K562 (cell line): ENCODE measurements around the gene ABR. TPM values are rescaled to one million over a fixed set of nuclear protein-coding genes. Genes with fewer than 3 reads are reported as not detected.
A peak's percentile ranks its signal among the peaks of the same experiment; 100 is the strongest.

Experiments
- ATAC-seq: fragments of 200-7000 bp; cut with Tn5 transposase; 3 replicates; pipeline ENCODE4 v1.9.1; 2020; ENCODE audit warnings: moderate library complexity
- BruUV-seq: library from RNA; stranded (reverse); fragments of 400-500 nt; replicated peaks from 2 replicates; lab custom pipeline; 2021; lab: Mats Ljungman, UMichigan
- CTCF ChIA-PET: fragments of 300-600 bp; formaldehyde crosslinking; extraction: SDS; loops from one replicate; lab custom pipeline; 2021; ENCODE audit warnings: low intra/inter-chr PET ratio; lab: Yijun Ruan, JAX
- POLR2A ChIA-PET: fragments of 300-600, 350-650 bp; sonication (Branson Sonifier 250); formaldehyde crosslinking; extraction: SDS; loops from one replicate; lab custom pipeline; 2021; ENCODE audit warnings: antibody characterized with exemption, inconsistent platforms; lab: Yijun Ruan, JAX
- DNase-seq, 4 experiments: peaks; one replicate each; pipeline versions ENCODE4 v3.0.0 to v3.0.0-alpha.2; 2011 to 2018; ENCODE audit warnings: low spot score in 3 of 4, mixed read lengths in 3 of 4; ENCODE audit errors: extremely low read depth in 1 of 4
- FAIRE-seq: peaks from 2 replicates; lab custom pipeline; 2011; peaks lifted over from hg19 to GRCh38; lab: Jason Lieb, UNC
- H2AFZ ChIP-seq: 2 replicates; pipeline ENCODE4 v1.6.0; 2011; ENCODE audit warnings: low read depth, low read length, control low read depth, inconsistent platforms
- H3K27ac ChIP-seq: fragments of 200-600 bp; 3 replicates; pipeline ENCODE4 v1.8.0; 2011; ENCODE audit warnings: low read depth, mild to moderate bottlenecking, control low read depth, inconsistent platforms, low read length, moderate library complexity, mixed read lengths; ENCODE audit errors: extremely low read depth
- H3K27me3 ChIP-seq, 2 experiments: fragments of 300-600 bp in 1 of 2; 2 replicates in 1 of 2; 3 replicates in 1 of 2; pipeline versions ENCODE4 v1.6.0 to v1.8.0; 2011; ENCODE audit warnings: inconsistent platforms in 2 of 2, low read length in 2 of 2, mild to moderate bottlenecking in 1 of 2, mixed read lengths in 1 of 2, moderate library complexity in 1 of 2; ENCODE audit not compliant: control insufficient read depth in 2 of 2, insufficient read depth in 2 of 2
- H3K36me3 ChIP-seq: fragments of 300-600 bp; 3 replicates; pipeline ENCODE4 v1.8.0; 2011; ENCODE audit warnings: mild to moderate bottlenecking, low read length, inconsistent platforms; ENCODE audit not compliant: control insufficient read depth, insufficient read depth
- H3K4me1 ChIP-seq, 2 experiments: fragments of 200-600 bp in 1 of 2; replicated peaks in 1 of 2; 2 replicates in 1 of 2; 3 replicates in 1 of 2; pipeline versions ENCODE4 v1.5.1 to v1.8.0; 2011; ENCODE audit warnings: inconsistent platforms in 2 of 2, low read length in 2 of 2, mild to moderate bottlenecking in 1 of 2, mixed read lengths in 1 of 2, moderate library complexity in 1 of 2; ENCODE audit not compliant: control insufficient read depth in 2 of 2, insufficient read depth in 2 of 2
- H3K4me2 ChIP-seq: 2 replicates; pipeline ENCODE4 v1.6.1; 2011; ENCODE audit warnings: low read length, control low read depth, inconsistent platforms, mixed read lengths; ENCODE audit not compliant: insufficient read depth
- H3K4me3 ChIP-seq: fragments of 200-600 bp; sonication (generic), shearing (Covaris generic); 2 replicates; pipeline ENCODE4 v1.5.1; 2016; ENCODE audit warnings: control low read depth, inconsistent platforms
- H3K79me2 ChIP-seq: fragments of 200-600 bp; 3 replicates; pipeline ENCODE4 v1.8.0; 2011; ENCODE audit warnings: low read length, inconsistent platforms; ENCODE audit not compliant: control insufficient read depth, insufficient read depth
- H3K9ac ChIP-seq, 2 experiments: 2 replicates each; pipeline versions ENCODE4 v1.6.0 to v1.6.1; 2011; ENCODE audit warnings: low read depth in 2 of 2, low read length in 2 of 2, control low read depth in 1 of 2, inconsistent platforms in 1 of 2, mild to moderate bottlenecking in 1 of 2, mixed read lengths in 1 of 2; ENCODE audit not compliant: insufficient read depth in 1 of 2
- H3K9me1 ChIP-seq: one replicate; pipeline ENCODE4 v1.6.0; 2011; ENCODE audit warnings: inconsistent platforms, mild to moderate bottlenecking, low read length, moderate library complexity; ENCODE audit not compliant: control insufficient read depth, insufficient read depth
- H3K9me3 ChIP-seq: replicated peaks from 2 replicates; pipeline ENCODE4 v1.5.1; 2011; ENCODE audit warnings: low read depth, low read length, inconsistent platforms; ENCODE audit not compliant: control insufficient read depth, insufficient read depth
- H4K20me1 ChIP-seq: replicated peaks from 2 replicates; pipeline ENCODE4 v1.6.1; 2011; ENCODE audit warnings: low read length, inconsistent platforms, mixed read lengths; ENCODE audit not compliant: control insufficient read depth, insufficient read depth
- CTCF ChIP-seq, 3 experiments: IDR thresholded peaks in 2 of 3; conservative IDR thresholded peaks in 1 of 3; 2 replicates each; pipeline ENCODE4 v1.5.1; 2011 to 2012; ENCODE audit warnings: low read length in 3 of 3, mild to moderate bottlenecking in 3 of 3, control low read depth in 2 of 3, improper control_type of control experiment in 1 of 3, inconsistent platforms in 1 of 3, low read depth in 1 of 3, mixed read lengths in 1 of 3, moderate library complexity in 1 of 3; ENCODE audit not compliant: insufficient read depth in 2 of 3
- DMBX1 ChIP-seq: fragments of 250-450 bp; sonication (Bioruptor Pico); IDR thresholded peaks from 2 replicates; pipeline ENCODE4 v1.8.0; 2022; ENCODE audit warnings: inconsistent platforms, mild to moderate bottlenecking, moderate library complexity, borderline replicate concordance
- KAT8 ChIP-seq: fragments of 450-650 bp; IDR thresholded peaks from 2 replicates; pipeline ENCODE4 v1.6.1; 2016; ENCODE audit warnings: low read depth, mild to moderate bottlenecking
- STAT5A ChIP-seq: IDR thresholded peaks from 2 replicates; pipeline ENCODE4 v1.6.1; 2012; ENCODE audit warnings: low read length, inconsistent platforms, borderline replicate concordance
- TEAD4 ChIP-seq, 2 experiments: sonication (generic) in 1 of 2; formaldehyde crosslinking in 1 of 2; IDR thresholded peaks; 2 replicates each; pipeline versions ENCODE4 v1.6.1 to v1.8.0; 2012 to 2022; ENCODE audit warnings: borderline replicate concordance in 1 of 2, inconsistent platforms in 1 of 2, low read length in 1 of 2, mild to moderate bottlenecking in 1 of 2, missing genetic modification reagents in 1 of 2
- ZNF707 ChIP-seq: fragments of 250-450 bp; sonication (Bioruptor Pico); conservative IDR thresholded peaks from 2 replicates; pipeline ENCODE4 v1.8.0; 2022; ENCODE audit warnings: inconsistent platforms, mild to moderate bottlenecking, moderate library complexity
- ZNF79 ChIP-seq: fragments of 250-450 bp; sonication (Bioruptor Pico); IDR thresholded peaks from 2 replicates; pipeline ENCODE4 v1.4.0; 2020; ENCODE audit warnings: low read depth, mild to moderate bottlenecking, moderate library complexity
- WGBS: fragments of 100-300 bp; shearing (Covaris generic); methylation state at CpG from one replicate; pipeline ENCODE4 v1.1.6; 2016; ENCODE audit warnings: low coverage, mixed read lengths; ENCODE audit not compliant: insufficient coverage; ENCODE audit errors: missing lambda C conversion rate; 5-methylcytosine and 5-hydroxymethylcytosine counted together
- in situ Hi-C: fragments of 300-500 bp; cut with MboI; formaldehyde crosslinking; loops from 4 replicates; pipeline ENCODE4 v1.15.0; 2018; ENCODE audit warnings: inconsistent platforms, mixed read lengths
- intact Hi-C: fragments of 100-400 bp; cut with micrococcal nuclease; formaldehyde crosslinking; loops from 2 replicates; pipeline ENCODE4 v1.14.2; 2022
- polyA plus RNA-seq, 8 experiments: library from polyadenylated mRNA; depleted of rRNA in 4 of 8; stranded (reverse) in 5 of 8; unstranded in 3 of 8; fragments of >200 nt; fragmentation: Nextera tagmentation in 2 of 8; fragmentation: Illumina TruSeq in 1 of 8; extraction: Ambion mirVana in 2 of 8; extraction: Trizol in 1 of 8; gene quantifications; 2 replicates each; pipeline versions ENCODE4 v1.2.1 to v1.2.3, GENCODE V29; 2011 to 2014; ENCODE audit warnings: inconsistent platforms in 1 of 8, missing spikeins in 1 of 8
- total RNA-seq, 7 experiments: library from RNA; depleted of rRNA in 6 of 7; stranded (reverse); fragments of >200 nt in 6 of 7; fragmentation: Illumina TruSeq in 2 of 7; extraction: Trizol in 2 of 7; gene quantifications; 2 replicates each; pipeline versions ENCODE4 v1.2.1 to v1.2.3, GENCODE V29; 2011 to 2021; ENCODE audit warnings: low replicate concordance in 1 of 7
- TF ChIP-seq, protein P1 (sequence below): fragments of 450-650 bp; IDR thresholded peaks from 2 replicates; pipeline ENCODE4 v1.6.1; 2016; ENCODE audit warnings: mild to moderate bottlenecking
- TF ChIP-seq, protein P2 (sequence below): fragments of 250-450 bp; sonication (Bioruptor Pico); IDR thresholded peaks from 2 replicates; pipeline ENCODE4 v1.4.0; 2020; ENCODE audit warnings: mild to moderate bottlenecking
- TF ChIP-seq, protein P3 (sequence below): fragments of 450-650 bp; formaldehyde crosslinking; IDR thresholded peaks from 2 replicates; pipeline ENCODE4 v1.4.0; 2020; ENCODE audit warnings: mild to moderate bottlenecking, moderate library complexity

Gene ABR
- total and polyA plus RNA-seq, 9 of the 15 experiments (the other 6 are each of a cell fraction or from before 2014, with no cell fraction given) = 0.07 to 1.6 (median 0.37) TPM; not detected in 1

- Histone ChIP-seq H3K27ac (no peak overlapping the region), H3K36me3 (no peaks in the 10 kb centered on the region), H3K9me3 (no peaks in the 10 kb centered on the region), H3K27me3 (peaks cover 10 to 20% of the 10 kb centered on the region in 2 experiments; a peak in 4 of 5 replicates), H3K79me2 (no peaks in the 10 kb centered on the region), H2AFZ (no peak overlapping the region; the same call in 1 of the 2 replicates), H3K4me3 (peak overlapping the region; percentile 37), H4K20me1 (no peaks in the 10 kb centered on the region), H3K4me1 (peaks cover 0 to 25% of the 10 kb centered on the region in 2 experiments; a peak in 2 of 5 replicates), H3K4me2 (peak overlapping the region; percentile 74; the same call in 1 of the 2 replicates)
- WGBS = 0% methylated on average over 1 of the region's 42 CpGs
- no peak for FAIRE-seq
- POLR2A ChIA-PET = no interaction called here
- ATAC-seq = no peak
- TF ChIP-seq DMBX1 (CRISPR knock-in tag) = no peak
- TF ChIP-seq ZNF707 (CRISPR knock-in tag) = no peak
- no peak for TF ChIP-seq KAT8
- TF ChIP-seq STAT5A = no peak
- TF ChIP-seq, protein P1, sequence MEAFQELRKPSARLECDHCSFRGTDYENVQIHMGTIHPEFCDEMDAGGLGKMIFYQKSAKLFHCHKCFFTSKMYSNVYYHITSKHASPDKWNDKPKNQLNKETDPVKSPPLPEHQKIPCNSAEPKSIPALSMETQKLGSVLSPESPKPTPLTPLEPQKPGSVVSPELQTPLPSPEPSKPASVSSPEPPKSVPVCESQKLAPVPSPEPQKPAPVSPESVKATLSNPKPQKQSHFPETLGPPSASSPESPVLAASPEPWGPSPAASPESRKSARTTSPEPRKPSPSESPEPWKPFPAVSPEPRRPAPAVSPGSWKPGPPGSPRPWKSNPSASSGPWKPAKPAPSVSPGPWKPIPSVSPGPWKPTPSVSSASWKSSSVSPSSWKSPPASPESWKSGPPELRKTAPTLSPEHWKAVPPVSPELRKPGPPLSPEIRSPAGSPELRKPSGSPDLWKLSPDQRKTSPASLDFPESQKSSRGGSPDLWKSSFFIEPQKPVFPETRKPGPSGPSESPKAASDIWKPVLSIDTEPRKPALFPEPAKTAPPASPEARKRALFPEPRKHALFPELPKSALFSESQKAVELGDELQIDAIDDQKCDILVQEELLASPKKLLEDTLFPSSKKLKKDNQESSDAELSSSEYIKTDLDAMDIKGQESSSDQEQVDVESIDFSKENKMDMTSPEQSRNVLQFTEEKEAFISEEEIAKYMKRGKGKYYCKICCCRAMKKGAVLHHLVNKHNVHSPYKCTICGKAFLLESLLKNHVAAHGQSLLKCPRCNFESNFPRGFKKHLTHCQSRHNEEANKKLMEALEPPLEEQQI = no peak
- TF ChIP-seq, protein P2, sequence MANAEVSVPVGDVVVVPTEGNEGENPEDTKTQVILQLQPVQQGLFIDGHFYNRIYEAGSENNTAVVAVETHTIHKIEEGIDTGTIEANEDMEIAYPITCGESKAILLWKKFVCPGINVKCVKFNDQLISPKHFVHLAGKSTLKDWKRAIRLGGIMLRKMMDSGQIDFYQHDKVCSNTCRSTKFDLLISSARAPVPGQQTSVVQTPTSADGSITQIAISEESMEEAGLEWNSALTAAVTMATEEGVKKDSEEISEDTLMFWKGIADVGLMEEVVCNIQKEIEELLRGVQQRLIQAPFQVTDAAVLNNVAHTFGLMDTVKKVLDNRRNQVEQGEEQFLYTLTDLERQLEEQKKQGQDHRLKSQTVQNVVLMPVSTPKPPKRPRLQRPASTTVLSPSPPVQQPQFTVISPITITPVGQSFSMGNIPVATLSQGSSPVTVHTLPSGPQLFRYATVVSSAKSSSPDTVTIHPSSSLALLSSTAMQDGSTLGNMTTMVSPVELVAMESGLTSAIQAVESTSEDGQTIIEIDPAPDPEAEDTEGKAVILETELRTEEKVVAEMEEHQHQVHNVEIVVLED = no peak
- TF ChIP-seq, protein P3, sequence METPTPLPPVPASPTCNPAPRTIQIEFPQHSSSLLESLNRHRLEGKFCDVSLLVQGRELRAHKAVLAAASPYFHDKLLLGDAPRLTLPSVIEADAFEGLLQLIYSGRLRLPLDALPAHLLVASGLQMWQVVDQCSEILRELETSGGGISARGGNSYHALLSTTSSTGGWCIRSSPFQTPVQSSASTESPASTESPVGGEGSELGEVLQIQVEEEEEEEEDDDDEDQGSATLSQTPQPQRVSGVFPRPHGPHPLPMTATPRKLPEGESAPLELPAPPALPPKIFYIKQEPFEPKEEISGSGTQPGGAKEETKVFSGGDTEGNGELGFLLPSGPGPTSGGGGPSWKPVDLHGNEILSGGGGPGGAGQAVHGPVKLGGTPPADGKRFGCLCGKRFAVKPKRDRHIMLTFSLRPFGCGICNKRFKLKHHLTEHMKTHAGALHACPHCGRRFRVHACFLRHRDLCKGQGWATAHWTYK = no peak
- TF ChIP-seq CTCF (IDR thresholded peaks at IDR 0.05 in 2 of 3, conservative IDR thresholded peaks at IDR 0.05 in 1 of 3; ENCODE audit: insufficient read depth in 2 of 3, low read depth in 1 of 3, low read length in 3 of 3) = no peak
- TF ChIP-seq ZNF79 (CRISPR knock-in tag) = no peak
- no peak for TF ChIP-seq TEAD4 (IDR thresholded peaks at IDR 0.05; ENCODE audit: low read length)
- TF ChIP-seq TEAD4 (CRISPR knock-in tag; IDR thresholded peaks at IDR 0.05; ENCODE audit: borderline replicate concordance) = no peak
- TF ChIP-seq, all 486 proteins: peak for 0
- Histone ChIP-seq H3K9me1 (no peaks in the 10 kb centered on the region), H3K9ac (no peak overlapping the region; a peak in 1 of 4 replicates)
- CTCF ChIA-PET = no interaction called here
- intact Hi-C loops = no loop called here
- DNase-seq = peak in 1 of 4 experiments; percentile 53
- BruUV-seq = no TSS peak
- in situ Hi-C loops = loop anchor here (10.0 kb wide), 1 partner anchor 94 kb away; no protein-coding TSS in a partner anchor
Observed at GRCh38 chr17:979212-979538, 200.6 kb downstream of the ABR start.
